Panc1 (cell line): ENCODE results near the gene STX18. TPM values are rescaled to one million over a fixed set of nuclear protein-coding genes. Genes with fewer than 3 reads are reported as not detected.

Experiments used
- ATAC-seq: fragments of 200-7000 bp; cut with Tn5 transposase; 2 replicates; pipeline ENCODE4 v1.9.1; 2020; ENCODE audit warnings: mild to moderate bottlenecking, moderate library complexity
- BruUV-seq: library from RNA; stranded (reverse); fragments of 400-500 nt; replicated peaks from 2 replicates; lab custom pipeline; 2021; lab: Mats Ljungman, UMichigan
- CTCF ChIA-PET: fragments of 300-600 bp; sonication (Branson Sonifier 250); formaldehyde crosslinking; loops from one replicate; lab custom pipeline; 2022; ENCODE audit warnings: antibody characterized with exemption; lab: Charles Lee
- POLR2A ChIA-PET: fragments of 300-600 bp; sonication (Branson Sonifier 250); formaldehyde crosslinking; loops from one replicate; lab custom pipeline; 2022; ENCODE audit warnings: antibody characterized with exemption; lab: Charles Lee
- DNase-seq: peaks from one replicate; pipeline ENCODE4 v3.0.0-alpha.2; 2010; ENCODE audit warnings: low read depth, low spot score
- H3K27ac ChIP-seq: 2 replicates; pipeline ENCODE4 v1.5.1; 2011; ENCODE audit warnings: mild to moderate bottlenecking, low read length, inconsistent platforms
- H3K27me3 ChIP-seq: fragments of 200-500 bp; sonication (Bioruptor generic); 2 replicates; pipeline ENCODE4 v1.6.0; 2014; ENCODE audit warnings: low read length, inconsistent platforms; ENCODE audit not compliant: control insufficient read depth, insufficient read depth
- H3K36me3 ChIP-seq: fragments of 200-500 bp; sonication (Bioruptor generic); 2 replicates; pipeline ENCODE4 v1.5.1; 2014; ENCODE audit warnings: inconsistent platforms, mild to moderate bottlenecking, low read length, moderate library complexity; ENCODE audit not compliant: control insufficient read depth, insufficient read depth
- H3K4me1 ChIP-seq: 2 replicates; pipeline ENCODE4 v1.5.1; 2011; ENCODE audit warnings: inconsistent platforms, mild to moderate bottlenecking, low read length, moderate library complexity; ENCODE audit not compliant: control insufficient read depth, insufficient read depth
- H3K4me3 ChIP-seq, 2 experiments: 2 replicates each; pipeline ENCODE4 v1.5.1; 2011 to 2012; ENCODE audit warnings: low read depth in 2 of 2, low read length in 2 of 2, mild to moderate bottlenecking in 2 of 2, inconsistent platforms in 1 of 2, moderate library complexity in 1 of 2
- H3K9me3 ChIP-seq: fragments of 200-500 bp; sonication (Bioruptor generic); 2 replicates; pipeline ENCODE4 v1.5.1; 2014; ENCODE audit warnings: low read depth, mild to moderate bottlenecking, inconsistent platforms, low read length, moderate library complexity; ENCODE audit not compliant: control insufficient read depth, insufficient read depth
- CTCF ChIP-seq: fragments of 450-650 bp; IDR thresholded peaks from 2 replicates; pipeline ENCODE4 v1.5.1; 2017; ENCODE audit warnings: mild to moderate bottlenecking
- POLR2AphosphoS5 ChIP-seq: IDR thresholded peaks from 2 replicates; pipeline ENCODE4 v1.6.1; 2012; ENCODE audit warnings: mild to moderate bottlenecking, low read depth, low read length, moderate library complexity
- REST ChIP-seq, 2 experiments: IDR thresholded peaks; 2 replicates each; pipeline ENCODE4 v1.6.1; 2011 to 2012; ENCODE audit warnings: low read depth in 2 of 2, control low read depth in 1 of 2, low read length in 1 of 2, mild to moderate bottlenecking in 1 of 2, moderate library complexity in 1 of 2; ENCODE audit not compliant: insufficient read depth in 1 of 2
- SIN3A ChIP-seq: IDR thresholded peaks from 2 replicates; pipeline ENCODE4 v1.6.1; 2012; ENCODE audit warnings: low read depth, mild to moderate bottlenecking, low read length, moderate library complexity, borderline replicate concordance; ENCODE audit not compliant: insufficient read depth
- TCF7L2 ChIP-seq: IDR thresholded peaks from 2 replicates; pipeline ENCODE4 v1.6.1; 2011; ENCODE audit warnings: mild to moderate bottlenecking, low read depth, low read length, inconsistent platforms
- in situ Hi-C: cut with HindIII; loops from 2 replicates; pipeline ENCODE4 v1.10.0; 2016; ENCODE audit warnings: low sequenced_read_pairs, low pct_unique_long_range_greater_than_20kb
- intact Hi-C: fragments of 100-400 bp; cut with micrococcal nuclease; formaldehyde crosslinking; loops from one replicate; pipeline ENCODE4 v1.10.0; 2022; ENCODE audit not compliant: unreplicated experiment
- total RNA-seq: library from RNA; stranded (reverse); gene quantifications from one replicate; pipeline ENCODE4 v1.2.1, GENCODE V29; 2021; ENCODE audit not compliant: unreplicated experiment

Gene STX18
- total RNA-seq, 1 experiment from 2014 or later, result 15.0 TPM

GRCh38 chr4:4446434-4446833 is 95.4 kb downstream of the STX18 start:
- no peaks in the 10 kb centered on the region for H3K27me3 ChIP-seq
- in situ Hi-C loops, result no loop called here
- H3K36me3 ChIP-seq, result no peaks in the 10 kb centered on the region
- H3K4me3 ChIP-seq, result no peak overlapping the region
- no peaks in the 10 kb centered on the region for H3K9me3 ChIP-seq
- no peak overlapping the region for H3K27ac ChIP-seq
- no TSS peak for BruUV-seq
- ATAC-seq (no peak), DNase-seq (no peak)
- POLR2A ChIA-PET, result no interaction called here
- intact Hi-C loops, result no loop called here
- CTCF ChIA-PET, result no interaction called here
- TF ChIP-seq TCF7L2 (no peak), SIN3A (no peak), POLR2AphosphoS5 (no peak), REST (IDR thresholded peaks at IDR 0.05; ENCODE audit: insufficient read depth in 1 of 2, low read depth in 2 of 2, low read length in 1 of 2) (no peak), CTCF (no peak)
- no peaks in the 10 kb centered on the region for H3K4me1 ChIP-seq

GRCh38 chr4:4443821-4444220 is 98.0 kb downstream of the STX18 start:
- TF ChIP-seq POLR2AphosphoS5 (no peak), REST (IDR thresholded peaks at IDR 0.05; ENCODE audit: insufficient read depth in 1 of 2, low read depth in 2 of 2, low read length in 1 of 2) (no peak), TCF7L2 (no peak), SIN3A (no peak), CTCF (no peak)
- Histone ChIP-seq H3K9me3 (no peaks in the 10 kb centered on the region), H3K4me1 (no peaks in the 10 kb centered on the region), H3K4me3 (no peak overlapping the region), H3K27me3 (no peaks in the 10 kb centered on the region), H3K27ac (no peak overlapping the region), H3K36me3 (no peaks in the 10 kb centered on the region)
- no TSS peak for BruUV-seq
- POLR2A ChIA-PET, result no interaction called here
- DNase-seq, result no peak
- CTCF ChIA-PET, result no interaction called here
- intact Hi-C loops (no loop called here), in situ Hi-C loops (no loop called here)
- ATAC-seq, result no peak
